ENCODE results near the gene TMEM201.

TMEM201 gene

DNA sequence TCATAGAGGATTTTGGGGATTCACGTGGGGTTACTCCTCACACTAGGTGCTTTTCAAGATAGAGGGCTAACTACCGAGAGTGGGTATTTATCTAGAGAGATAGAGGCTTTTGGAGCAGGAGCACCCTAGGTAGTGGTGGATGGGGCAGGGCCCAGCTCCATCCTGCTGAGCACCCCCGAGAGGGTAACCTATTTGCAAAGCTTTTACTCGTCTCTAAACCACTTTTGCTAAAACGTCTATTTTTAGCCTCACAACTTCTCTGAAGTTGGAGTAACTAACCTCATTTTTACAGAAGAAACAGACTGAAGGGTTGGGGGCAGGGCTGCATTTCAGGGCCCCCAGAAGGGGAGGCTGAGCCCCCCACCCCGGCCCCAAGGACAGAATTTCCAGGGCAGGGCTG is 50.5 kb downstream of the TMEM201 start:
- Histone ChIP-seq H3K4me1 (ENCODE audit: control insufficient read depth, insufficient read depth, low read length) (no peaks in the 10 kb centered on the region), H3K27ac (ENCODE audit: low read depth, low read length) (no peak overlapping the region), H3K4me3 (ENCODE audit: low read length) (no peak overlapping the region), H3K36me3 (ENCODE audit: control insufficient read depth, insufficient read depth, low read length) (no peaks in the 10 kb centered on the region), H3K9ac (ENCODE audit: low read length) (no peak overlapping the region), H3K27me3 (ENCODE audit: control insufficient read depth, insufficient read depth, low read length) (no peaks in the 10 kb centered on the region)

DNA sequence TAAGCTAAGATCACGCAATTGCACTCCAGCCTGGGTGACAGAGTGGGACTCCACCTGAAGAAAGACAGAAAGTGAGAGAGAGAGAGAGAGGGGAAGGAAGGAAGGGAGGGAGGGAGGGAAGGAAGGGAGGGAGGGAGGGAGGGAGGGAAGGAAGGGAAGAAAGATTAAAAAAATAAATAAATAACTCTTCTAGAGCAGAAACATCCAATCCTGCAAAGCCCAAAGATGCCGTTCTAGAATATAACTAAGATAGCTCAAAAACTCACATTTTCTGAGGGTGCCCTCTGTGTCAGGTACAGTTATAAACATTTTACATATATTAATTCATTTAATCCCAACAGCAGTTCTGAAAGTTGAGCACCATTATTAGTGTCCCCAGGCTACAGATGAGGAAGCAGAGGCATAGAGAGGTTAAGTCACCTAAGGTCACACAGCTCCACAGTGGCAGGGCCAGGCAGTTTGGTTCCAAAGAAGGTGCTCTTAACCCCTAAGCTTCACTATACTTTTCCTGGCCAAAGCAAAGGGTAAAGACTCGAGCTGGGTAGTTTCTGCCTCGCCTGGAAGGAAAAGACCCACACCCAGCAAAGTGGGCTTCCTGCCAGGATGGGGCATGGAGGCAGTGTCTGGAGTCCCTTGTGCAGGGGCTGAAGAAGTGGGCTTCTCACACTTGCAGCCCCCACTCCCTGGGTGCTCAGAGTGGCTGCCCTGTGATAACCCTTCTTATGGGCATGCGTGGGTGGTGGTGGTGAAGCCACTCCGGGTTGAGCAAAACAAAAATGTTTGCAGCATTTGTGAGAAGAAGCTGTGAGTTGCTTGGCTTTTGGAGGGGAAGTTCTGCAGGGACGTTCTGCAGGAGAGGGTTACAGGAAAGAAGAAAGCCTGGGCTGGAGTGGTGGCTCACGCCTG is 54.9 kb downstream of the TMEM201 start:
- H3K27ac ChIP-seq (ENCODE audit: low read depth, low read length) = no peak overlapping the region
- H3K27me3 ChIP-seq (ENCODE audit: control insufficient read depth, insufficient read depth, low read length) = no peaks in the 10 kb centered on the region
- H3K4me3 ChIP-seq (ENCODE audit: low read length) = no peak overlapping the region
- H3K36me3 ChIP-seq (ENCODE audit: control insufficient read depth, insufficient read depth, low read length) = no peaks in the 10 kb centered on the region
- H3K9ac ChIP-seq (ENCODE audit: low read length) = no peak overlapping the region
- no peaks in the 10 kb centered on the region for H3K4me1 ChIP-seq (ENCODE audit: control insufficient read depth, insufficient read depth, low read length)

DNA sequence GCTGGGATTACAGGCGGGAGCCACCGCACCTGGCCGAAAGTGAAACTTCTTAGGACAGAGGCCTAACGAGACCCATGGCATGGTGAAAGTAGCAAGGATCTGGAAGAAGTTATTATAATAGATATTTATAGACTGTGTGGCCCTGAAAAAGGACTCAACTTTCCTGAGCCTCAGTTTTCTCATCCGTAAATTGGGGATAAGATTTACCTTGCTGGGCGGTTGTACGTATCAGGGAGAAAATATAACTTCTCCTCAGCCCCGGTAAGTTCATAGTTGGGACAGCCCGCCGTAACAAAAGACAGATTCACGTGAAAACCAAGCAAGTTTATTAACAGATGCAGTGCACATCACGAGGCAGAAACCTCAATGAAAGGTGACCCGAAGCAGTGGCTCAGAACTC is 57.3 kb downstream of the TMEM201 start:
- H3K4me3 ChIP-seq (ENCODE audit: low read length) = no peak overlapping the region
- H3K27ac ChIP-seq (ENCODE audit: low read depth, low read length) = no peak overlapping the region
- no peaks in the 10 kb centered on the region for H3K27me3 ChIP-seq (ENCODE audit: control insufficient read depth, insufficient read depth, low read length)
- H3K4me1 ChIP-seq (ENCODE audit: control insufficient read depth, insufficient read depth, low read length) = no peaks in the 10 kb centered on the region
- H3K9ac ChIP-seq (ENCODE audit: low read length) = no peak overlapping the region
- no peaks in the 10 kb centered on the region for H3K36me3 ChIP-seq (ENCODE audit: control insufficient read depth, insufficient read depth, low read length)

DNA sequence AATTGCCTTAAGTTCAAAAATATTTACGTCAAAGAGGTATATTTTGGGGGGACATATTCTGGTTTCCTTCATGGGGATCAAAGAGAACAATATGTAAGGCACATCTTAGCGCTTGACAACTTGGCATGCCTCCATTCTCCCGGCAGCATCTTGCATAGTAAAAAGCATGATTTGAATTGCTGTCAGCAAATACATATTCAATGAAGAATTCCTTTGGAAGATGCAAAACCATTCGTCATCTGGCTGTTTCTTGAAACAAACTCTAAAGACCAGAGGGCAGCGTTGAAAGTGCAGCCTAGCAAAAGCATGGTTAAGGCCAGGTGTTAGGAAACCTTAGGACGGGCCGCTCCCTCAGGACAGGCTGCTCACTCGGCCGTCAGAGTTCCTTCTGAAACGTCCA is 59.5 kb downstream of the TMEM201 start:
- Histone ChIP-seq H3K9ac (ENCODE audit: low read length) (no peak overlapping the region), H3K36me3 (ENCODE audit: control insufficient read depth, insufficient read depth, low read length) (no peaks in the 10 kb centered on the region), H3K27me3 (ENCODE audit: control insufficient read depth, insufficient read depth, low read length) (no peaks in the 10 kb centered on the region), H3K27ac (ENCODE audit: low read depth, low read length) (no peak overlapping the region), H3K4me1 (ENCODE audit: control insufficient read depth, insufficient read depth, low read length) (no peaks in the 10 kb centered on the region), H3K4me3 (ENCODE audit: low read length) (no peak overlapping the region)

DNA sequence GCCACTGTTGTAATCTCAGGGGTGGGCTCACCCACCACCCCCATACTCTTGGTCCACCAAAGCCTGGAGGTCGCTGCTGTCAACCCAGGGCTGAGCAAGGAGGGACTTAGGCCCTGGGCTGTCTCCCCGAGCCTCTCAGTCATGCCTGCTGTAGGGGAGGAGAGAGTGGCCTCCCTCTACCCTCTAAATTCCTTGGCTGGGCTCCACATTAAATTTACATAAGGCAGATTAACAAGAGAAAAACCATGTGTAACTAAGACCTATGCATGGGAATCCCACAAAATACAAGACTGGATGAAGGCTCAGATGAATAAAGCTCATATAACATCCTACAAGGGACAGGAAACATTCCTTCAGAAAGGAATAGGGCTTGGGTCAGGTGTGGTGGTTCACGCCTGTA is 61.1 kb downstream of the TMEM201 start:
- H3K4me1 ChIP-seq (ENCODE audit: control insufficient read depth, insufficient read depth, low read length) = no peaks in the 10 kb centered on the region
- peaks cover 3% of the 10 kb centered on the region for H3K27me3 ChIP-seq (ENCODE audit: control insufficient read depth, insufficient read depth, low read length)
- H3K36me3 ChIP-seq (ENCODE audit: control insufficient read depth, insufficient read depth, low read length) = no peaks in the 10 kb centered on the region
- H3K9ac ChIP-seq (ENCODE audit: low read length) = no peak overlapping the region
- H3K4me3 ChIP-seq (ENCODE audit: low read length) = no peak overlapping the region
- H3K27ac ChIP-seq (ENCODE audit: low read depth, low read length) = no peak overlapping the region

DNA sequence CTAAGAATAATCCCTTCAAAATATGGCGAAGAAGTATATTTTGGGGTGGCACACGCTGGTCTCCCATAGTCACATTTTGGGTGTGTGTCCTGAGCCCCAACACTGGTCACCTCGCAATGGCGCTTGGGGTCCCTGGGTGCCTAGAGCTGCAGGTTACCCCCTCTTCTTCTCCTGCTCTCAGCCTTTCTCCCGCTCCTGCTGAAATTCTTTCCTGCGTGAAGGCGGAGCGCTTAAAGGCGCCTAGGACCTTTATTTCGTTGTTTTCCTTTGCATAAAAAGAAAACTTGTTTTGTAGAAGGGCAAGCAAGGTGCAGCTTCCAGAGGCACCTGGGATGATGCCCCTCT is 62.5 kb downstream of the TMEM201 start:
- Histone ChIP-seq H3K27me3 (ENCODE audit: control insufficient read depth, insufficient read depth, low read length) (peaks cover 3% of the 10 kb centered on the region), H3K4me1 (ENCODE audit: control insufficient read depth, insufficient read depth, low read length) (no peaks in the 10 kb centered on the region), H3K36me3 (ENCODE audit: control insufficient read depth, insufficient read depth, low read length) (no peaks in the 10 kb centered on the region), H3K9ac (ENCODE audit: low read length) (no peak overlapping the region), H3K4me3 (ENCODE audit: low read length) (peak overlapping the region; percentile 5), H3K27ac (ENCODE audit: low read depth, low read length) (no peak overlapping the region)

DNA sequence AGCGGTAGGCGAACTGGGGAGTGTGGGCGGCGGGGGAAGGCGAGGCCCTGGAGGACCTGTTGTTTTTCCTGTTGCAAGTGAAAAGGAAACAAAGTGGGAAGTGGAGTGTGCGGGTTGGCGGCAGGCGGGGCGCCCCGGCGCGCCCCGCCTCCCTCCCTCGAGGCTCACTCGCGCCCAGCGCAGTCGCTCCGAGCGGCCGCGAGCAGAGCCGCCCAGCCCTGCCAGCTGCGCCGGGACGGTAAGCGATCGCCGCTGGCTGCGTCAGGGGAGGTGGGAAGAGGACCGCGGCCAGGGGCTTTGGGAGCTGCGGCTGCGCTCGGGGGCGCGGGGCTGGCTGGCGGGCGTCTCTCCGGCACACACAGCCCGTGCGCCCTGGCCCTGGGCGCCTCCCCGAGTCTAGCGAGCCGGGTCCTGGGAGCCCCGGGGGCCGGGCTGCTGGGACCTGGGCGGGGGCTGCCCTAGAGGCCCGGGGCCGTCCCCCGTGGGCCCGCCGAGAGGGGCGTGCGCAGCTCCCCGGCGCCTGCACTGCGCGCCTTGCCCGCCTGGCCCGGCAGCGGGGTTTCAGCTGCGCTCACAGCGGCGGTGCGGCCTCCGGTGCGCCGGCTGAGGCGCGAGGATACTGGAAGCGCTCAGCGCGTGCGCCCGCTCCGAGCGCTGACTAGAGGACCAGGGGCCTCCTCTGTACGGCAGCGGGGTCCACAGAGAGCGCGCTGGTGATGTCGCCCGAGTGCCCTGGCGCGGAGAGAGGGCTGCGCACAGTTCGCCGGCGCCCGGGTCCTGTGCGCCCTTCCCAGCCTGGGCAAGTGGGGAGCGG is 63.1 kb downstream of the TMEM201 start, which contains the start of gene PIK3CD:
TSS of gene PIK3CD (plus strand) at position 167 of the 814 bp plus-strand sequence. CDS start 58,725 bp downstream, outside the sequence.
- Histone ChIP-seq H3K27me3 (ENCODE audit: control insufficient read depth, insufficient read depth, low read length) (peaks cover 3% of the 10 kb centered on the region), H3K4me3 (ENCODE audit: low read length) (peak within 1 kb of the TSS; percentile 58), H3K36me3 (ENCODE audit: control insufficient read depth, insufficient read depth, low read length) (no peaks in the 10 kb centered on the region), H3K4me1 (ENCODE audit: control insufficient read depth, insufficient read depth, low read length) (no peaks in the 10 kb centered on the region), H3K9ac (ENCODE audit: low read length) (no peak within 1 kb of the TSS), H3K27ac (ENCODE audit: low read depth, low read length) (no peak within 1 kb of the TSS)

DNA sequence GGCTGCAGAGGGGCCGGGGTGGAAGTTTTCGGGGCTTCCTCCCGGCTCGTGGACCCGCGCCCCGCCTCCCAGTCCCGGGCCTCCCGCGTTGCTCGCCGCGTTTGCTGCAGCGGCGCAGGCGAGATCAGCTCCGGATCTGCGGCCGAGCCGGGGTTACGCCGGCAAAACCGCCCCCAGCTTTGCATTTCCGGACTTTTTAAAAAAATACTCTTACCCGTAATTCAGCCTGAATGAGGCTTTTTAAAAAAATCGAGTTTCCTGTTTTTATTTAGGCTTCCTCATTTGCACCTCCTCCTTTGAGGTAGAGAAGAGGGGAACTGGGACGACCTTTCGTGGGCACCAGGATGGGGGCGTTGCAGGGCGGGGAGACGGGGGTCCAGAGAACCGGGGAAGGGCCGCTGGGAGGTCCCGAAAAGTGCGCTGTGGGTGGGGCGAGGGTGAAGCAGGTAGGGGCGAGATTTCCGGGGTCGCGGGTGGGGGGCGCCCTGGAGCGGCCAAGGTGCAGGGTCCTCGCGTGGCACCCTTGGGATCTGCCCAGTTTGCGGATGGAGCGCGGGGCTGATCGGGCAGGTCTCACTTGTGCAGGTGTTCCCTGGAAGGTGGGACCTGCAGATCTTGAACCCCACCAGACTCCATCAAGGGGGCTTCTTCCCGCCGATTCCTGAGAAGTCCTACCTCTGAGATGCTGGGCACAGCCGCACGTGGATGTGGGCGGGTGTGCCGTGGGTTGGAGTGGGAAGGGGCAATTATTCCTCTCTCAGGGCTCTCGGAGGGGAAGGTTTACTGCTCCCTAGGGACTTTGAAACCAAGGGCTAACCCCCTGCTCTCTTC is 63.9 kb downstream of the TMEM201 start:
- H3K9ac ChIP-seq (ENCODE audit: low read length) = no peak overlapping the region
- peaks cover 3% of the 10 kb centered on the region for H3K27me3 ChIP-seq (ENCODE audit: control insufficient read depth, insufficient read depth, low read length)
- H3K36me3 ChIP-seq (ENCODE audit: control insufficient read depth, insufficient read depth, low read length) = no peaks in the 10 kb centered on the region
- peak overlapping the region; percentile 58 for H3K4me3 ChIP-seq (ENCODE audit: low read length)
- no peaks in the 10 kb centered on the region for H3K4me1 ChIP-seq (ENCODE audit: control insufficient read depth, insufficient read depth, low read length)
- no peak overlapping the region for H3K27ac ChIP-seq (ENCODE audit: low read depth, low read length)

DNA sequence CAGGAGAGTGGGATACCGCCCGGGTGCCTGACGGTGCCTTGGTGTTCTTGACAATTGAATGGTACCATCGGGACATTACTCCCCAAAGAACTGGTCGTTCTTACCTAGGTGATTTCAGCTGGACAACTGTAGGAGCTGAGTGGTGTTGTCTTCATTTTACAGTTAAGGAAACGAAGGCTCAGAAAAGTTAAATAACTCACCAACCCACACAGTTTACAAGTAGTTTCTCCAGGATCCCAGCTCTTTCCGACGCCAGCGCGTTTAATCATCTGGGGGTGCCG is 64.4 kb downstream of the TMEM201 start:
- Histone ChIP-seq H3K27me3 (ENCODE audit: control insufficient read depth, insufficient read depth, low read length) (peaks cover 3% of the 10 kb centered on the region), H3K9ac (ENCODE audit: low read length) (no peak overlapping the region), H3K4me1 (ENCODE audit: control insufficient read depth, insufficient read depth, low read length) (no peaks in the 10 kb centered on the region), H3K36me3 (ENCODE audit: control insufficient read depth, insufficient read depth, low read length) (no peaks in the 10 kb centered on the region), H3K27ac (ENCODE audit: low read depth, low read length) (no peak overlapping the region), H3K4me3 (ENCODE audit: low read length) (peak overlapping the region; percentile 58)

DNA sequence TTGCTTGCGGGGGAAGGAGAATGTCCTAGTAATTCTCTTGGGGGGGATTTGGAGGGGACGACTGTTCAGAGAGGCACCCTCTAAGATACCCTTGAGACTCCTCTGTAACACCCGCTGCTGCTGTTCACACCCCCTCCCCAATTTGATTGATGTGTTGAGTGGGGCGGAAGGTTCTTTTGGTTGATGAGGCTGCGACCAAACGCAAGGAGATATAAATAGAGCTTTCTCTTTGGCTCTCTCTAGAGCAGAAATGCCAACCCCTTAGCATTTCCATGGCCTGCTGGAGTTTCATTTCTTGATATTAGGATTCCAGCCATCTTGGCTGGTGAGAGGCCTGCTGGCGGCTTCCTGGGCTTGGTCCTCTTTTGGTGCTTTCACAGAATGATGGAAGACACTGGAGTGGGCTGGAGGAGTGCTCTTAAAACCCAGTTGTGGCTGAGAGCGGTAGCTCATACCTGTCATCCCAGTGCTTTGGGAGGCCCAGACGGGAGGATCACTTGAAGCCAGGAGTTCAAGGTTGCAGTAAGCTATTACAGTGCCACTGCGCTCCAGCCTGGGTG is 64.9 kb downstream of the TMEM201 start:
- H3K36me3 ChIP-seq (ENCODE audit: control insufficient read depth, insufficient read depth, low read length) = no peaks in the 10 kb centered on the region
- H3K27ac ChIP-seq (ENCODE audit: low read depth, low read length) = no peak overlapping the region
- no peak overlapping the region for H3K9ac ChIP-seq (ENCODE audit: low read length)
- H3K27me3 ChIP-seq (ENCODE audit: control insufficient read depth, insufficient read depth, low read length) = peaks cover 3% of the 10 kb centered on the region
- H3K4me1 ChIP-seq (ENCODE audit: control insufficient read depth, insufficient read depth, low read length) = no peaks in the 10 kb centered on the region
- H3K4me3 ChIP-seq (ENCODE audit: low read length) = peak overlapping the region; percentile 58

DNA sequence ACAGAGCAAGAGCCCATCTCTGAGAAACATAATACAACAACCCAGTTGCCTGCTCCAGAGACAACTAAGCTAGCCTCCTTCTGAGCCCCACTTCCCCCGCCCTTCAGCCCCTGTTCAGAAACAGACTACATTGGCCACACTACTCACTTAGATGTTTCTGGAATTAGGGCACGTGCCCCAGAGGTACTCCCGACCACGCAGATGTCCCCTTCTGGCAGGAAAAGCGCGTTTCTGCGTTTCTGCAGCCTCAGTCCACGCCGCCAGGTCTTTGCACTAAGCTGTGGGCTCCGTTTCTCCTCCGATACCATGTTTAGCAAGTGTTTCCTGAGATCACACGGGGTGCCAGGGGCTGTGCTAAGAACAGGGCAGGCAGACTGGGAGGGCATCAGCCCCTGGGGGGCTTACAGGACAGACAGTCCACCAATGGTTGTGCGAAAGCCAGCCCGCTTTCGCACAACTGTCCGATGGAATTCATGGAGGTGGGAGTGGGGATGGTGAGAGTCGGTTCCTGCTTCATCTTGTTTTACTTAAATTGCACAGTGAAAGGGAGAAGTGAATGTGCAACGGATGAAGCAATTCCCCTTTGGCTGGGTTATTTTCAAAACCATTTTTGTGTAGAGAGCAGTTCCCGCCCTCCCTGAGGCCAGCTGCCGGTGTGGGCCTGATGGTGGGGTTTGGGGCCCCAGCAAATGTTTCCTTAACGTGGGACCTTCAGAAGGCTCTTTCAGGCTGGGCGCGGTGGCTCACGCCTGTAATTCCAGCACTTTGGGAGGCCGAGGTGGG is 65.5 kb downstream of the TMEM201 start:
- H3K27ac ChIP-seq (ENCODE audit: low read depth, low read length) = no peak overlapping the region
- H3K27me3 ChIP-seq (ENCODE audit: control insufficient read depth, insufficient read depth, low read length) = peaks cover 3% of the 10 kb centered on the region
- H3K36me3 ChIP-seq (ENCODE audit: control insufficient read depth, insufficient read depth, low read length) = no peaks in the 10 kb centered on the region
- H3K4me3 ChIP-seq (ENCODE audit: low read length) = peak overlapping the region; percentile 11
- no peaks in the 10 kb centered on the region for H3K4me1 ChIP-seq (ENCODE audit: control insufficient read depth, insufficient read depth, low read length)
- H3K9ac ChIP-seq (ENCODE audit: low read length) = no peak overlapping the region

Data from rectal smooth muscle tissue (tissue), 1 donor.